Endodermal cell (in vitro differentiated cells): ENCODE results near the gene PTPRN2. TPM values are rescaled to one million over a fixed set of nuclear protein-coding genes. Genes with fewer than 3 reads are reported as not detected.

Experiments used
- DNase-seq: peaks from one replicate; pipeline ENCODE4 v3.0.0-alpha.2; 2017
- H3K27ac ChIP-seq: 2 replicates; pipeline ENCODE4 v1.5.1; 2013; ENCODE audit warnings: mild to moderate bottlenecking, low read depth, low read length, moderate library complexity
- H3K27me3 ChIP-seq: 2 replicates; pipeline ENCODE4 v1.6.1; 2013; ENCODE audit warnings: mild to moderate bottlenecking, low read length, moderate library complexity; ENCODE audit not compliant: insufficient read depth, control insufficient read depth, poor library complexity, severe bottlenecking
- H3K36me3 ChIP-seq: 2 replicates; pipeline ENCODE4 v1.7.0; 2013; ENCODE audit warnings: mild to moderate bottlenecking, low read length, moderate library complexity; ENCODE audit not compliant: control insufficient read depth, insufficient read depth
- H3K4me1 ChIP-seq: one replicate; pipeline ENCODE4 v1.7.0; 2013; ENCODE audit warnings: low read length; ENCODE audit not compliant: control insufficient read depth, insufficient read depth
- H3K4me3 ChIP-seq: 2 replicates; pipeline ENCODE4 v1.5.1; 2013; ENCODE audit warnings: mild to moderate bottlenecking, low read length, moderate library complexity
- H3K9ac ChIP-seq: 2 replicates; pipeline ENCODE4 v1.6.1; 2013; ENCODE audit warnings: mild to moderate bottlenecking, low read length, moderate library complexity; ENCODE audit not compliant: poor library complexity, severe bottlenecking; ENCODE audit errors: extremely low read depth
- H3K9me3 ChIP-seq: 2 replicates; pipeline ENCODE4 v1.6.1; 2013; ENCODE audit warnings: mild to moderate bottlenecking, low read length, moderate library complexity; ENCODE audit not compliant: control insufficient read depth
- H3K27ac Mint-ChIP-seq: 2 replicates; pipeline ENCODE4 v1.8.0; 2020; ENCODE audit warnings: mixed read lengths
- H3K27me3 Mint-ChIP-seq: 2 replicates; pipeline ENCODE4 v1.8.0; 2021; ENCODE audit warnings: mild to moderate bottlenecking, mixed read lengths; ENCODE audit not compliant: insufficient read depth
- H3K36me3 Mint-ChIP-seq: 2 replicates; pipeline ENCODE4 v1.8.0; 2020; ENCODE audit warnings: low read depth, mixed read lengths
- H3K4me1 Mint-ChIP-seq: 2 replicates; pipeline ENCODE4 v1.8.0; 2020; ENCODE audit warnings: mixed read lengths
- H3K4me3 Mint-ChIP-seq: 2 replicates; pipeline ENCODE4 v1.8.0; 2020; ENCODE audit warnings: mild to moderate bottlenecking, moderate library complexity, mixed read lengths
- H3K9me3 Mint-ChIP-seq: 2 replicates; pipeline ENCODE4 v1.8.0; 2020; ENCODE audit warnings: mild to moderate bottlenecking, mixed read lengths
- WGBS, 2 experiments: methylation state at CpG; one replicate each; pipeline versions ENCODE4 v1.1.5 to v1.1.7; 2013; ENCODE audit warnings: missing lambda C conversion rate in 2 of 2, mixed read lengths in 1 of 2; ENCODE audit not compliant: insufficient coverage in 1 of 2, insufficient read length in 1 of 2; 5-methylcytosine and 5-hydroxymethylcytosine counted together
- total RNA-seq, 2 donors: library from RNA; stranded (reverse); fragmentation: NEBNext Ultra II Directional in 1 of 2; extraction: Animal tissue kit (Norgen Biotek cat#: 25700) in 1 of 2; gene quantifications; 2 replicates in 1 of 2; 3 replicates in 1 of 2; pipeline ENCODE4 v1.2.1, GENCODE V29; 2021
- TF ChIP-seq, protein P1 (sequence below): fragments of 200-600 bp; sonication (generic); conservative IDR thresholded peaks from 2 replicates; pipeline ENCODE4 v1.5.0; 2021; ENCODE audit warnings: antibody characterized with exemption, mild to moderate bottlenecking

The PTPRN2 gene
- total RNA-seq, 2 donors from 2014 or later: 0.69 to 1.2 TPM

DNA sequence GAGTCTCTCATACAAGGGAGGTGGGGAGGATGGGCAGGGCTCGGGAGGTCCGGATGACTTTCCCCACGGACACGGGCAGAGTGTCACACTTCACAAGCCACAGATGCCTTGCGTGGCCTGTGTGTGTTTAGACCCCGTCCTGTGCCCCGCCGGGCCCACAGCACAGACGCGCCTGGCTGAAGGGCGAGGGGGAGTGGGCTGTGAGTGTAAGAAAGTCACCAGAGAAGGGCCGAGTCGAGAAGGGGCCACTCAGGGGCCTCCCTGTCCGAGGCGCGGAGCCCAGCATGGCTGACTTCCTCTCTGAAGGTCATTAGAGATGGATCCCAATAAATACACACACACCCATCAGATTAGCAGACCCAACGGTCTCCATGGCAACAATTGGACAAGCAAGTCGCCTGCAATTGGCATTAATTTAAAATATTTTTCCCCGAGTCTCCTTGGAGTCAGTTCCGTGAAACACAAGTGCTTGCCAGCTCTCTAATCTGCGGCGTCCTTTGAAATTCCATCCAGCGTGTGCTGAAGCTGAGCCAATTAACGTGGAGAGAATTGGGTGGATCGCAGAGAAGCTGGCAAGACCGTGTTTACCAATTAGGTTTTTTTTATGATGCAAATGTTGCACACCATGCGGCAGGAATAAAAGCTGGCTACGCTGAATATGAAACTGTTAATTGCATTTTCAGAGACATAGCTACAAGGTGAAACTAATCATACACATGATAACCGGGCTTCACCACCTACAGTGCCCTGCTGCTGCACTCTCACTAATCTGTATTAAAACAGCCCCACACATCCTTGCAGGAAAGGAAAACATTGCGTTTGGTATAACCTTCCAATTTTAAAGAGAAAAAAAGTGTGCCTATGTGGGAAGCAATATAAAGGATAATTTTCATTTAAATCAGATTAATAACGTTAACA, 571.2 kb downstream of the PTPRN2 start:
- H3K36me3 ChIP-seq: no peaks in the 10 kb centered on the region
- H3K27me3 ChIP-seq: no peaks in the 10 kb centered on the region
- no peaks in the 10 kb centered on the region for H3K36me3 Mint-ChIP-seq
- peak; percentile 47 for DNase-seq
- TF ChIP-seq, protein P1, sequence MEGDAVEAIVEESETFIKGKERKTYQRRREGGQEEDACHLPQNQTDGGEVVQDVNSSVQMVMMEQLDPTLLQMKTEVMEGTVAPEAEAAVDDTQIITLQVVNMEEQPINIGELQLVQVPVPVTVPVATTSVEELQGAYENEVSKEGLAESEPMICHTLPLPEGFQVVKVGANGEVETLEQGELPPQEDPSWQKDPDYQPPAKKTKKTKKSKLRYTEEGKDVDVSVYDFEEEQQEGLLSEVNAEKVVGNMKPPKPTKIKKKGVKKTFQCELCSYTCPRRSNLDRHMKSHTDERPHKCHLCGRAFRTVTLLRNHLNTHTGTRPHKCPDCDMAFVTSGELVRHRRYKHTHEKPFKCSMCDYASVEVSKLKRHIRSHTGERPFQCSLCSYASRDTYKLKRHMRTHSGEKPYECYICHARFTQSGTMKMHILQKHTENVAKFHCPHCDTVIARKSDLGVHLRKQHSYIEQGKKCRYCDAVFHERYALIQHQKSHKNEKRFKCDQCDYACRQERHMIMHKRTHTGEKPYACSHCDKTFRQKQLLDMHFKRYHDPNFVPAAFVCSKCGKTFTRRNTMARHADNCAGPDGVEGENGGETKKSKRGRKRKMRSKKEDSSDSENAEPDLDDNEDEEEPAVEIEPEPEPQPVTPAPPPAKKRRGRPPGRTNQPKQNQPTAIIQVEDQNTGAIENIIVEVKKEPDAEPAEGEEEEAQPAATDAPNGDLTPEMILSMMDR: no peak
- H3K27ac ChIP-seq: no peak overlapping the region
- H3K4me1 Mint-ChIP-seq: no peaks in the 10 kb centered on the region
- no peak overlapping the region for H3K27ac Mint-ChIP-seq
- no peaks in the 10 kb centered on the region for H3K4me1 ChIP-seq
- peaks cover 92% of the 10 kb centered on the region for H3K9me3 ChIP-seq
- H3K27me3 Mint-ChIP-seq: peaks cover 1% of the 10 kb centered on the region
- H3K9ac ChIP-seq: no peak overlapping the region
- H3K9me3 Mint-ChIP-seq: no peaks in the 10 kb centered on the region
- H3K4me3 ChIP-seq: no peak overlapping the region
- WGBS, 2 experiments: 75 to 78% methylated on average over 20 to 31 of the region's 31 CpGs
- no peak overlapping the region for H3K4me3 Mint-ChIP-seq

DNA sequence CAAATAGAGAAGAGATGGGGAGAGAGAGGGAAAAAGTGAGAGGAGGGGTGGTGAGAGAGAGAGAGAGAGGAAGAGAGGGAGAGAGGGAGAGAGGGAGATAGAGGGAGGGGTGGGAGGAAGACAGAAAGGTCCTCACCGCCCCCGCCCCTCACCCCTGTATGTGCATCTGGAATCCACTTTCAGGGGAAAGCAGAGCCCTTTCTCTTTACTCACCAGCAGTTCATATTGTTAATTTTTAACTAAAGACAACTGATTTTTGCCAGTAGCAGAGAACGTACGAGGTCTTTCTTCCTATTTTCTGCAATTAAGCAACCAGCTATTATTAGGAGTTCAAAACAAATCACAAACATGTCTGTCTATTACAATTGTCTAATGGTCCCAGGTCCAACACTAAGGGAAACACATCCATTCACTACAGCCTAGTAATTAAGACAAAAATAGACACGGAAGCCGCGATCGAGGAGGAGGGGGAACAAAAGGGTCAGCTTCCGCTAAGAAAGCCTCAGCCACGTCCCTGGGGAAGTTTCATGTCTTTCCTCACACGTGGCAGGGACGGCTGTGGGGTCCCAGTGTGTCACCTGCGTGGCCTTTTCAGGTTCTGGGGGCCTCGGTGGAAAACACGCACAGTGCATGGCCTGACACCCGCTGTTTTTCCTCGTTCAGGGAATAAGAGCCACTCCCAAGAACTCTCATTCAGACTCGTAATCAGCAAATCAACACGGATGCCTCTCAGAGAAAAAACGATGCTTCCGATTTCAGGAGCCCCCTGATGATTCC, 572.0 kb downstream of the PTPRN2 start:
- DNase-seq: peak; percentile 35
- H3K4me3 ChIP-seq: peak overlapping the region; percentile 17

DNA sequence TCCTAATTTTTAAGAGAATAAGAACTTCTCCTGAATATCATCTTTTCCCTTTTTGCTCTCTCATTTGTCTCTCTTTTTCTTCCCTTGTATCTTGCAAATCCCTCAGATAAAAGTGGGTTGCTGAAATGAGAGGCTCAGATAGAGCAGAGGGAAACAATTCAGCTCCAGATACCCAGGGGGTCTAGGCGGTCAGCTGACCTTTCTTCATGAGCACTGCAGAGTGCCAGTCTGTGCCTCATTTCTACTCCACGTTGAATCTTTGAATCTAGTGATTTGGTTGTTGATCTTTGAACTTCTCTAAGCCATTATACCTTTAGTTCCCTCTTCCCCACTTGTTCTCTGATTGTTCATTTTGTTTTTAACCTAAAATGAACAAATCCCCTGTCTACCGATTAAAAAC, 572.6 kb downstream of the PTPRN2 start:
- H3K4me1 Mint-ChIP-seq: peaks cover 2% of the 10 kb centered on the region
- no peaks in the 10 kb centered on the region for H3K9me3 Mint-ChIP-seq
- H3K36me3 Mint-ChIP-seq: no peaks in the 10 kb centered on the region
- H3K27ac Mint-ChIP-seq: no peak overlapping the region
- TF ChIP-seq, protein P1: no peak
- Histone ChIP-seq H3K4me3 (peak overlapping the region; percentile 17), H3K9ac (no peak overlapping the region), H3K27me3 (no peaks in the 10 kb centered on the region), H3K9me3 (peaks cover 92% of the 10 kb centered on the region), H3K4me1 (no peaks in the 10 kb centered on the region), H3K36me3 (no peaks in the 10 kb centered on the region), H3K27ac (no peak overlapping the region)
- no peak overlapping the region for H3K4me3 Mint-ChIP-seq
- DNase-seq: peak; percentile 46
- H3K27me3 Mint-ChIP-seq: peaks cover 1% of the 10 kb centered on the region
- 44 to 85% methylated on average over 2 of the region's 3 CpGs for WGBS, 2 experiments

More for the DNA sequence above, 572.0 kb downstream of the PTPRN2 start:
- H3K27ac Mint-ChIP-seq: no peak overlapping the region
- H3K4me1 Mint-ChIP-seq: no peaks in the 10 kb centered on the region
- H3K4me1 ChIP-seq: no peaks in the 10 kb centered on the region
- no peak overlapping the region for H3K4me3 Mint-ChIP-seq
- H3K27me3 Mint-ChIP-seq: peaks cover 1% of the 10 kb centered on the region
- peaks cover 92% of the 10 kb centered on the region for H3K9me3 ChIP-seq
- no peaks in the 10 kb centered on the region for H3K9me3 Mint-ChIP-seq
- 61 to 77% methylated on average over 13 to 21 of the region's 21 CpGs for WGBS, 2 experiments
- H3K36me3 ChIP-seq: no peaks in the 10 kb centered on the region
- TF ChIP-seq, protein P1: no peak
- no peak overlapping the region for H3K9ac ChIP-seq
- H3K36me3 Mint-ChIP-seq: no peaks in the 10 kb centered on the region
- no peaks in the 10 kb centered on the region for H3K27me3 ChIP-seq
- H3K27ac ChIP-seq: no peak overlapping the region
